ENCODE results near the gene FGFR3.

- TF ChIP-seq CTCF (IDR thresholded peaks at IDR 0.05; ENCODE audit: low read length) (no peak), EZH2 (optimal IDR thresholded peaks at IDR 0.05; ENCODE audit: low read depth, low read length) (no peak)
Observed at GRCh38 chr4:1850276-1850675, 57.2 kb downstream of the FGFR3 start.
